ENCODE data around the gene LDLRAP1.

- TF ChIP-seq POLR2A (IDR thresholded peaks at IDR 0.05) (no peak), CTCF (IDR thresholded peaks at IDR 0.05) (no peak)
These were observed 16.7 kb upstream of the LDLRAP1 start for GRCh38 chr1:25526753-25527152.
